Measurements from ENCODE around the gene LITAFD.

The LITAFD gene

DNA sequence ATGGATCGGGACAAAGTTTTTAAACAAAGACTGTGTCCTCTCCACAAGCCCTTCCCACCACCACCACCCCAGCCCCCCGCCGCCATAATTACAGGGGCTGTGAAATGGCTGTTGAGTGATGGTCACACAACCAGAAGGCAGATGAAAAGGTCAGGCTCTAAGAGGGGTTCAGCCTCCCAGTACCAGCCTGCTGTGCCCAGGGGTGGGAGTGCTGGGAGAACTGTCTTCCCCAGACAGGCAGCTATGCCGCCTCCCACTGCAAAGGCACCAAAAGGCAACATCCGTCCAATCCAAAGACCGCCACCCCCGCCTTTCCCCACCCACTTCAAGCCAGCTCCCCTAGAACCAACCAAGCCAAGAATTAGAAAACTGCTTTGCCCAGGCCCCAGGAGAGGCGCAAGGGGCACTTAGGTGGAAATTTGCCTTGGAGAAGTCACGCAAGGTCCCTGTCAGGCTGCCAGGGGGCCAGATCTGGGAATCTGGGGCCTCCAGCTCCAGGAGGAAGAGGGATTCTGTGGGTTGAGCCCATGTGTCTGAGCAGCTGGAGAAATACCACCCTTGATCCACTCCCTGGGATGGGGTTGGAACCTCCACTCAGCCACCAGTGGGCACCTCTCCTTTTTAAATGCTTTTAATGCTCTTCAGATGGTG lies 27.7 kb upstream of the LITAFD start:
- in situ Hi-C loops (cut with HindIII; ENCODE audit: low pct_ligation_motif_present, low pct_unique_long_range_greater_than_20kb, low sequenced_read_pairs) = no loop called here
- no peak for DNase-seq

DNA sequence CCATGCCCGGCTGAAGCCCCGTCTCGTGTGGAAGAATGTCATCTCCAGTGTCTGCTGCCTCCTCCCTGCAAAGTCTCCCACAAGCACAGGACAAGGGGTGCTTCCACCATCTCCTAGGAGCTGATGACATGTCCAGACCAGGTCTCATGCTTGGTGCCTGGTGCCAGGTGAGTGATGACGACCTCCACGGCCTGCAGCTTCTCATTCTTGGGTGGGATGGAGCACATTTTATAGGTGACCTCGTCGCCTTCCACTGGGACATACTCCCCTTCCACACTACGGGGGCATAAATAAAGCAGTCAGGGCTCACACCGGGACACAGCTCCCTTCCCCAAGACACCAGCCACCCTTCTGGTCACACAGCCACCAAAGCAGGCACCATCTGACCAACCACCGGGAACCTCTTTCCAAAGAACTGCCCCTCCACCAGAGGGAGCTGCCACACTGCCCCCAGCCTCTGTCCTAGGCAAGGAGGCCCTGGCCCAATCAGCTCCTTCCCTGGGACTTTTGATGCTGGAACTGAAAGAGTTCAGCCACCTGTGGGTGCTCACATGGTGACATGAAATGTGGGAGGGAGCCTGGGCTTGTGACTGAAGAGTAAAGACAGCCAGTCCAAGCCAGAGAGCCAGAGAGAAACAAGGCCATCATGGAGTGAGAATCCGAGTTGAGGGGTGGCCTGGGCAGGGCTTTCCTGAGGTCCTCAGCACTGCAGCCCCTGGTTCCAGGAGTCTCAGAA lies 26.9 kb upstream of the LITAFD start:
- no peak for DNase-seq
- in situ Hi-C loops (cut with HindIII; ENCODE audit: low pct_ligation_motif_present, low pct_unique_long_range_greater_than_20kb, low sequenced_read_pairs) = no loop called here

DNA sequence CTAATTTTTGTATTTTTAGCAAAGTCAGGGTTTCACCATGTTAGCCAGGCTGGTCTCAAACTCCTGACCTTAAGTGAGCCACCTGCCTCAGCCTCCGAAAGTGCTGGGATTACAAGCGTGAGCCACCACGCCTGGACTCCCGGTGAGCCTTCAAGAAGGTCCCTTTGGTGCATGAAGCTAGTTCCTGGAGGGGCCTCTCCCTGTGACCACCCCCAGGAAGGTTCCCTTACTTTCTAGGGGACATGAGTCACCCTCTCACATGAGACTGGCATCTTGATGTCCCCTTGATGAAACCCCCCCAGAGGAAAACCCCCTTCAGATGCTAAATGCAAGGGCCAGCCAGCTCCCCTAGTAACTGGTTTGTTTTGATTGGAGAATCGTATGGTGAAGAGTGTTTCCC lies 26.2 kb upstream of the LITAFD start:
- DNase-seq = no peak
- in situ Hi-C loops (cut with HindIII; ENCODE audit: low pct_ligation_motif_present, low pct_unique_long_range_greater_than_20kb, low sequenced_read_pairs) = no loop called here

DNA sequence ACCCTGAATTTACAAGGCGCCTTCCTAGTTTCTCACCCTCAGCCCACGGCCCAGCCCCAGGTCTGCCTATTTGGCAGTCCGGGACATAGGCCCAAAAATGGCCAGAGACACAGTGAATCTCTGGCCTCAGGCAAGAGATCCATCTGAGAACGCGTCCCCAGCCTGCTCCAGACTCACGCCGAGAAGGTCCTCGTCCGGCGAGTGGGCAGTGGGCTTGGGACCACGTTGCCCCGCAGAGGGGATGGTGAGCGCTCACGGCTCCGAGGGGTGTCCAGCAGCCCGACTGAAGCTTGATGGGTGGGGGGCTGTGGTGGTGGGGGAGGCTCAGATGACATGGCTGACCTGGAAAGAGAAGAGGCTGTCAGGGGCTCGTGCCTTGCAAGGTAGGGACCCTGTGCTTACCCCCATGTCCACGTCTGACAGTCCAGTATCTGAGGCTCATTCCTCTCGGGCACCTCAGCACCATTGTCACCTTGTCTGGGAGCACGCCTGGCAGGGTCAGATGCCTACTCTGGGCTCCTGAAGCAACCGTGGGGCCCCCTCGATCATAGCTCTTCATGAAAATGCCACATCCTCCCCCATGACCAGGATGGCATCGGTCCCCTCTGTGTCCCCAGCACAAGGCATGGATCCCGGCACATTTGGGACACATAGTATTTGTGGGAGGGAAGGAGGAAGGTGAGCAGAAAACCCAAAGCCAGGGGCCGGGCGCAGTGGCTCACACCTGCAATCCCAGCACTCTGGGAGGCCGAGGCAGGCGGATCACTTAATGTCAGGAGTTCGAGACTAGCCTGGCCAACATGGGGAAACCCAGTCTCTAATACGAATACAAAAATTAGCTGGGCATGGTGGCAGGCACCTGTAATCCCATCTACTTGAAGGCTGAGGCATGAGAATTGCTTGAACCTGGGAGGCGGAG lies 22.9 kb upstream of the LITAFD start:
- in situ Hi-C loops (cut with HindIII; ENCODE audit: low pct_ligation_motif_present, low pct_unique_long_range_greater_than_20kb, low sequenced_read_pairs) = no loop called here
- DNase-seq = no peak

DNA sequence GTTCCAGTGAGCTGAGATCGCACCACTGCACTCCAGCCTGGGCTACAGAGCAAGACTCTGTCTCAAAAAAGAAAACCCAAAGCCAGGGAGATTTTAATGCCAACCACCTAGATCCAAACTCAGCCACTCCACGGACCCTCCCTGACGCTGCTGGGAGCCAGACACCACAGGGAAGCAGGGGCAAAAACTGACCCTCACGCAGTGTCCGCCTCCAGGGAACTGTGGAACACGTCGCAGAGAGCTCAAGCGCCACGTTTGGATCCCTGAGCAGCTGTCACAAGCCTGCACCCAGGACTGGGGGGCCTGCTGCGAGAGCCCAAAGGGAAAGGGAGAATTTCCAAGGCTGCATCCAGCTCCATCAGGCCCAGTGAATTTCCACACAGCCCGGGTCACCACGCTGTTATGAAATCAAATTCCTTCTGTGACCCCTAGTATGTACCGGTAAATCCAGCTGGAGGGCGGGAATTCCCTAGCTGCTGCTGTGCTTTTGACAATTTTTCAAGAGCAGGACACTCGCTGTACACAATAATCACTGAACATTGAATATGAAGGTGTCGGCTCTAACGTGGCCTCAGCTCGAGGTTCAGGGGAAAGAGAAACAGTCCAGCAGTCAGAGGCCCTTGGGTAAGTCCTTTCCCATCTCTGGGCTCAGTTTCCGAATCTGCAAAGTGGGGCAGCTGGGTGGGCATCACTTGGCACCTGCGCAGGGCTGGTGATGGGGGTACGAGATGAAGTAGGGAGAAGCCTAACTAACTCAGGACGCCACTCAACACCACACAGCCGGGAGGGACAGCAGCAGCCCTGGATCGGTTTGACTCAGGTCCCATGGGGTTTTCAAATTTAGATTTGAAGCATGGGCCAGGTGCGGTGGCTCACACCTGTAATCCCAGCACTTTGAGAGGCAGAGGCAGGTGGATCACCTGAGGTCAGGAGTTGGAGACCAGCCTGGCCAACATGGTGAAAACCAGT lies 22.0 kb upstream of the LITAFD start:
- in situ Hi-C loops (cut with HindIII; ENCODE audit: low pct_ligation_motif_present, low pct_unique_long_range_greater_than_20kb, low sequenced_read_pairs) = no loop called here
- no peak for DNase-seq

DNA sequence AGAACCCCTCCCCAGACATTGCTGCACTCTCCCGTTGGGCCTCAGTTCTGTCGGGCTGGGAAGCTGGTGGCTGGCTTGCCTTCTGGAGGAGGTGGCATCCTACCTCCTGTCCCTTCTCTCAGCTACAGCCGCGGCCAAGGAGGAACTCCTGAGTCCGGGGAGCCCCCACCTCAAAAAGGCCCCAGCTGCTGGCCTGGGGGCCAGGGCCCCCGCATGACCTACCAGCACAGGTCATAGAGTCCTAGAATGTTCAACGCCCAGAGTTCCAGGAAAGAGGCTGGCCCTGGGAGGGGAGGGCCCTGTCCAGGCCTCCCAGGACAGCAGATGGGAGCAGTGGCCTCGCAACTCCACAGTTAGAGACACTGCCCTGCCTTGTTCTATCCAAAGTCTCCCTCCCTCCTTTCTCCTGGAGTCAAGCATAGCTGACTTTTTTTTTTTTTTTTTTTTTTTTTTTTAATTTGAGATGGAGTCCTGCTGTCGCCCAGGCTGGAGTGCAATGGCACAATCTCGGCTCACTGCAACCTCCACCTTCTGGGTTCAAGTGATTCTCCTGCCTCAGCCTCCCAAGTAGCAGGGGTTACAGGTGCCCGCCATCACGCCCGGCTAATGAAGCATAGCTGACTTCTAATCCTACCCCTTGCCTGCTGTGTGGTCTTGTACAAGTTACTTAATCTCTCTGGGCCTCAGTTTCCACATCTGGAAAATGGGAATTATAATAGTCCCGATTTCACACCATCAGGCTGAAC lies 20.4 kb upstream of the LITAFD start:
- in situ Hi-C loops (cut with HindIII; ENCODE audit: low pct_ligation_motif_present, low pct_unique_long_range_greater_than_20kb, low sequenced_read_pairs) = no loop called here
- no peak for DNase-seq

DNA sequence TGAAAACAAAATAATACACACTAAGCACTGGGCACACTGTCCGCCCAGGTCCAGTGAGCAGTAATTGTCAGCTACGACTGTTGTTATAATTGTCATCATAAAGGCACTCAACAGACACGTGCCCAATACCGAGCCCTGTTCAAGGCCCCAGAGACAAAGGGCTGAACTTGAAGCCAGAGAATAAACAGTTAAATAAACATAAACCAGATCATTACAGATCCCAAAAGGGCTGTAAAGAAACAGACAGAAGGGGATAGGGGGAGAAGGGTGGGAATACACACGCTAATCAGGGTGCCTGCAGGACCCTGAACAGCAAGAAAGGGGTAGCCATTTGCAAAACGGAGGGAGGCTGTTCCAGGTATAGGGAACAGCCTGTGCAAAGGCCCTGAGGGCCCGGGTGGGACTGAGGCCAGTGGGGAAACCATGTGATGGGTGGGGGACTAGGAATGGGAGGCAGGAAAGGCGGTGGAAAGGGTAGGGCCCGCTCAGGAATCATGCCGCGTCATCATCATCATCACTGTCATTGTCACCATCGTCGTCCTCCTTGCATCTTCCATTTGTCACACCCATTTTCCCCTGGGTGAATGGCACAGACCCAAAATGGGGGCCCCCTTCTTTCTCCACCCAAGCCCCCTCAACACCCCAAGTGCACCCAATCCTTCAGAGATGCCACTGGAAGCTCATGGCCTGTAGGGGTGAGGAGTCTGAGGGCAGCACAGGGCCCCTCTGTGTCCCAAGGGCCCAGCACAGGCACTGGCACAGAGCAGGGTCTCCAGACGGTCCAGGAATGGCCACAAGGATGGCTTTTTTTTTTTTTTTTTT lies 19.6 kb upstream of the LITAFD start:
- in situ Hi-C loops (cut with HindIII; ENCODE audit: low pct_ligation_motif_present, low pct_unique_long_range_greater_than_20kb, low sequenced_read_pairs) = no loop called here
- no peak for DNase-seq

DNA sequence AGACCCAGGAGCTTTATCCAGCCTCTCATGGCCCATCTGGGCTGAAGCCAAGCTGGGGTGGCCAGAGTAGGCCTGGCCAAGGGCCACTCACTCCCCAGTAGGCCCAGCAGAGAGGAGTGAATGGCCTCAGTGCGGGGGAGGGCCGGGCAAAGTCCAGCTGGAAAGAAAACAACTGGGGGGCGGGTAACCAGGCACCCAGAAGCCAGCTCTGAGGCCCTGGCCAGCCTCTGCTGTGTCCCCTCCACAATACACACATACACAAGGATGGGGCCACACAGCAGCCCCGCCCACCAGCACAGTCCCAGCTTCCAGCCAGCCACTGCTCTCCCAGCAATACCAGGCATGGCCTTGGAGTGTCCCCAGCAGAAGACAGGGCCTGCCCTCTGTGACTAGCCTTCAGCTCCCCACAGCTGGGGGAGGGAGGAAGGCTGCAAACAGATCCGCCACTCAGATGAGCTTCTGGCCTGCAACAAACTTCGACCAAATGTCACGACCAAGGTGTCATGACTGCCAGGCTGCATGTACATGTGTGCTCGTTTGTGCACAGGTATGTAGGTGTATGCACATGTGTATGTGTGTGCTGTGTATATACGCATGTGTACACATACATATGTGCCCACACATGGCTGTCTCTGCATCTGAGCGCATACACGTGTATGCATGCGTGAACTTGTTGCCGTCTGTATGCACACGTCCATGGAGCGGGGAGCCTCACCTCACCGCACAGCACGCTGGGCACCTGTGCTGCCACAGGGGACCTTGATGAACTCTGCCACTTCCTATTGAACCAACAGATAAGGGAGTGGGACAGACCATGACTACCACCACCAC lies 18.3 kb upstream of the LITAFD start:
- in situ Hi-C loops (cut with HindIII; ENCODE audit: low pct_ligation_motif_present, low pct_unique_long_range_greater_than_20kb, low sequenced_read_pairs) = no loop called here
- no peak for DNase-seq

DNA sequence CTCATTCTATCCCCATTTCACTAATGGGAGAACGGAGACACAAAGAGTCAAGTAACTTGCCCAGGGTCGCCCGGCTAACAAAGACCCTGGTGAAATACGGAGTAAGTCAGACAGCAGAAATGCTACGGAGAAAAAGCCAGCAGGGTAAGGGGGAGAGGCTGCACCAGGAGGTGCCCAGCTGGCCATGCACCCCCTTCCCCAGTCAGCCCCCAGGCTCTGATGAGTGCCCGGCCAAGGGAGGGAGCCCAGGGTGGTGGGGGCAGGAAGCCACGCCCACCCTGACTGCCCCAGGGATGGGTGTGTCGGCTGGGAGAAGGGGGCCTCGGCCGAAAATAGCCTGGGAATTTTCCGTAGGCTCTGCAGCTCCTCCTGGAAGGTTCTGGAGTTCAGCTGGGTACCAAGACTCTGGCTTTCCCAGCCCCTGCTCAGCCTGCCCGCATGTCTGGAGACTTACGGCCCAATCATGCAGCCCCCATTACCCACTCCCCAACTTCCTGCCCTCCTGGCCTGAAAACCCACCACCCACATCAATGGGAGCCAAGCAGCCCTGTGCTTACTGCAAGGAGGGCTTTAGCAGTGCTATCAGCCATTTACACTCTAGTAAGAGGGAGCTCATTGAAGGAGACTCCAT lies 17.6 kb upstream of the LITAFD start:
- in situ Hi-C loops (cut with HindIII; ENCODE audit: low pct_ligation_motif_present, low pct_unique_long_range_greater_than_20kb, low sequenced_read_pairs) = no loop called here
- DNase-seq = no peak

DNA sequence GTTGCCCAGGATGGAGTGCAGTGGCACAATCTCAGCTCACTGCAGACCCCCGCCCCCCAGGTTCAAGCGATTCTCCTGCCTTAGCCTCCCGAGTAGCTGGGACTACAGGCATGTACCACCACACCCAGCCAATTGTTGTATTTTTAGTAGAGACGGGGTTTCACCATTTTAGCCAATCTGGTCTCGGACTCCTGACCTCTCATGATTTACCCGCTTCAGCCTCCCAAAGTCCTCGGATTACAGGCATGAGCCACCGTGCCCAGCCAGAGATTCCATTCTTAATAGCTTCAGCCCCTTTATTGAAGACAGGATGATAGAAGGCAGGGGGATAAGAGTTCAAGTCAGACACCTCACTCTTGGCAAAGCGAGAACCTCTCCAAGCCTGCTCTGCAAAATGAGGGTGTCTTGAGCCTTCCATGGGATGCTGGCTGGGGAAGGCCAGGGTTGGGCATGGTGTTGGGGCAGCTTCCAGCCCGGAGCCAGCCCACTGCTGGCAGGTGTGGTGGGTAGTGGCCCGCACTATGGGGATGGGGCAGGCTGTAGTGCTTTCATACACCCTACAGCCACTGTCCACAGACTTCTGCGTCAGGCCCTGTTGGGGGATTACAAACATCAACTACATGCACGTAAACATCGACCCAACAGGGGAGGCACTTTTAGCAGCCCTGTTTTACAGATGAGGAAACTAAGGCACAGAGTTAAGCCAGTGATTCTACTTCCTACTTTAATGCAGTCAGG lies 16.8 kb upstream of the LITAFD start:
- no peak for DNase-seq
- in situ Hi-C loops (cut with HindIII; ENCODE audit: low pct_ligation_motif_present, low pct_unique_long_range_greater_than_20kb, low sequenced_read_pairs) = no loop called here

DNA sequence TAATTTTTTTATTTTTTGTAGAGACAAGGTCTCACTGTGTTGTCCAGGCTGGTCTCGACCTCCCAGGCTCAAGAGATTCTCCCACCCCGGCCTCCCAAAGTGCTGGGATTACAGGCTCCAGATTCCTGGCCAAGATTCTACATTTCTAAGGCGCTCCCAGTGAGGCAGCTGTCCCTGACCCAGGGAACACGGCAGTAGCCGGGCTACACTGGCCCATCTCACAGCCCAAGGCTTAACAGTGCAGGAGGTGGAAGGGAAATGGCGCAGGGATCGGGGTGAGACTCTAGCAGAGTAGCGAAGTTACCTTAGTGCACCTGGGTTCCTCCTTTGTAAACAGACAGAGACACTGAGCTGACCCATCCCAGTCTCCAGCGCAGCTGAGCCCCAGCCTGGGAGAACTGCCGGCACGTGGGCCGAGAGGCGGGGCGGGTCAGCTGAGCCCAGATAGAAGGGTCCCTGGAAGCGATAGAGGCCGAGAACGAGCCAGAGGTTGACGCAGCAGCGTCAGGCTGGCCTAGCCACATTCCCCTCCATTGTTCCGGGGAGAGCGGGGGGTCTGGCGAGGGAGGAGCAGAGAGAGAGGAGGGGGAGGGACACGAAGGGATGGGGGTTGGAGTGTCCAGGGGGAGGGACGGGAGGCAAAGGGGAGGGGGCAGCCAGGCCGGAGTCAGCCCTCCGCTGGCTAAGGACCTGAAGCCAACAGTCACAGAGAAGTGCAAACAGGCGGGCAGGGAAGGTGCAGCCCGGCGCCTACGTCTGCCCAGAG lies 15.8 kb upstream of the LITAFD start:
- in situ Hi-C loops (cut with HindIII; ENCODE audit: low pct_ligation_motif_present, low pct_unique_long_range_greater_than_20kb, low sequenced_read_pairs) = no loop called here
- no peak for DNase-seq

DNA sequence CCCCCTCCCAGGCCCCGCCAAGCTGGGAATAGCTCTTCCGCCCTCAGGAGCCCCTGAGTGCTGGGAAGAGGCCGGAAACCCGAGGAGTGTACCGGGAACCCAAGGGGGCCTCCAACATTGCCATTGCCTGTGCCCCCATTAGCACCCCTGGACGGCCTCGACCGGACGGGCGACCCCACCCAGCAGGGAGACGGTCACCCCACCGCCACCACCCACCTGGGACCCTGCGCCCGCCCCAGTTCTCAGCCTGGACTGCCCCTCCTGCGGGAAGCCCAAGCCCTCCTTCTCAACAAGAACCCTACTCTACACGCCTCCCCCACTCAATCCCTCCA lies 15.3 kb upstream of the LITAFD start:
- DNase-seq = no peak
- in situ Hi-C loops (cut with HindIII; ENCODE audit: low pct_ligation_motif_present, low pct_unique_long_range_greater_than_20kb, low sequenced_read_pairs) = no loop called here

DNA sequence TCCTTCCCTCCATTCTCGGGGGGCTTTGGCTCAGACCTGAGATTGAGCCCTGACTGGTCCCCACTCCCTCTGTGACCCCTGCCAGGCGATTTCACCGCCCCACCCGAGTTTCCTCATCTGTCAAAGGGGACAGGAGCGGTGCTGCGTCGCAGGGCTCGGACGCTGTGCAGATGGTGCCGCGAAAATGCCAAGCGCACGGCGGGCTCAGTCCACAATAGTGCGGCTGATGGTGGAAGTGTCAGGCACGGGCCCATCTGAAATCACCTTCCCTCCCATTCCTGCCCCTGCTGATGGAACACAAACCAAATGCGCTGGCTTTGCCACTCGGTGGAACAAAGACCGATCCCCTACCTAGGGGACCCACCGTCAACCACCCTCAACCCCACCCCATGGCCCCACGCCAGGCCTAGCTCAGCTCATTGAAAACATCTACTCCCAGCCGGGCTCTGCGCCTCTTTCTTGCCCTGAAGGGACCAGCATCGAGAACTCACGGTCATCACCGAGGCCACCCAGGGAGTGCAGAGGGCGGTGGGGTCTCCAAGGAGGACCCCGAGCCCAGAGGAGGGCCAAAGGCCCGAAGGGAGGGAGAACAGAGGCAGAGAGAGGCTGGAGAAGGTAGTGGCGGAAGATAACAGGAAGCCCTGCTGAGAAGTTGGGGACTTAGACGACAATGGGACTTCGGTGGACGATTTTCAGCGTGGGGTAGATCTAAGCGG lies 14.8 kb upstream of the LITAFD start:
- in situ Hi-C loops (cut with HindIII; ENCODE audit: low pct_ligation_motif_present, low pct_unique_long_range_greater_than_20kb, low sequenced_read_pairs) = no loop called here

DNA sequence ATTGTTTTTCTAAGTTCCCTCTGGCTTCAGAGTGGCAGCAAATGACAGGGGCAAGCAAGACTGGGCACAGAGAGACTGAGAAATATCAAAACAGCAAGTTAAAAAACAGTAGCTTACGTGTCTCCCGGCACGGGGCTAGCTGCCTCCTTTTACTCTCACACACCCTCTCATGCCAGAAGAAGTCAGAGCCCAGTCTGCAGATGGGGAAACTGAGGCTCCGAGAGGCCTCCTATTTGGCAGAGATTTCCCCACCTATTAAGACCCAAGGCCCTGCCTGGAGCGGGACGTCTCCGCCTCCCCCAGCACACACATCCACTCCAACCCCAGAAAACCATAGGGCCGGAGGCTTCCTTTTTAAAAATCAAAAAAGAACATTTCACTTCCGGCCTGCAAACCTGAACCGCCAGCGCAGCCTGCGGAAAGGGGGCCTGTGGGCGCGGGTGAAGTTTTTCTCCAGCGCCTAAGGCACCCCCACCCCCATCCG lies 14.2 kb upstream of the LITAFD start:
- in situ Hi-C loops (cut with HindIII; ENCODE audit: low pct_ligation_motif_present, low pct_unique_long_range_greater_than_20kb, low sequenced_read_pairs) = no loop called here
- no peak for DNase-seq

More for the DNA sequence above, 14.8 kb upstream of the LITAFD start:
- no peak for DNase-seq
